ENCODE results near the gene RYR2. TPM values are rescaled to one million over a fixed set of nuclear protein-coding genes. Genes with fewer than 3 reads are reported as not detected.

RYR2 gene
- total RNA-seq, 4 donors from 2014 or later, result 1.2 to 7.0 (median 2.5) TPM

- in situ Hi-C loops (cut with MboI; ENCODE audit: low pct_ligation_motif_present in 1 of 4, low pct_unique_long_range_greater_than_20kb in 1 of 4, low sequenced_read_pairs in 3 of 4) (no loop called here), intact Hi-C loops (cut with DNase I; ENCODE audit: low total_unique reads) (no loop called here)
- no peak overlapping the region for H3K4me3 ChIP-seq
- H3K36me3 ChIP-seq, result no peaks in the 10 kb centered on the region
- WGBS, 2 donors (ENCODE audit: low coverage in 1 of 2), result 29 to 61% methylated on average over 1 to 3 of the region's 3 CpGs
- no peak for DNase-seq
- no peaks in the 10 kb centered on the region for H3K9me3 ChIP-seq
- H3K27me3 ChIP-seq, result no peaks in the 10 kb centered on the region
- no peak overlapping the region for H3K27ac ChIP-seq
- TF ChIP-seq POLR2AphosphoS5 (IDR thresholded peaks at IDR 0.05), result no peak
- TF ChIP-seq EP300 (IDR thresholded peaks at IDR 0.05; ENCODE audit: low read depth), result no peak
- no peak for TF ChIP-seq CTCF (IDR thresholded peaks at IDR 0.05)
- TF ChIP-seq POLR2A (IDR thresholded peaks at IDR 0.05), result no peak
- no peaks in the 10 kb centered on the region for H3K4me1 ChIP-seq
Measured at GRCh38 chr1:237065903-237066302, 23.9 kb downstream of the RYR2 start.

GRCh38 chr1:237070519-237070918 lies 28.5 kb downstream of the RYR2 start:
- in situ Hi-C loops (cut with MboI; ENCODE audit: low pct_ligation_motif_present in 1 of 4, low pct_unique_long_range_greater_than_20kb in 1 of 4, low sequenced_read_pairs in 3 of 4), result no loop called here
- 82% methylated on average over 2 of the region's 2 CpGs; no CpG with 5 or more reads in 1 of the 2 donors for WGBS, 2 donors (ENCODE audit: low coverage in 1 of 2)
- Histone ChIP-seq H3K9me3 (no peaks in the 10 kb centered on the region), H3K27ac (no peak overlapping the region), H3K36me3 (no peaks in the 10 kb centered on the region), H3K4me3 (no peak overlapping the region), H3K4me1 (no peaks in the 10 kb centered on the region), H3K27me3 (no peaks in the 10 kb centered on the region)
- TF ChIP-seq POLR2AphosphoS5 (IDR thresholded peaks at IDR 0.05) (no peak), POLR2A (IDR thresholded peaks at IDR 0.05) (no peak), CTCF (IDR thresholded peaks at IDR 0.05) (no peak), EP300 (IDR thresholded peaks at IDR 0.05; ENCODE audit: low read depth) (no peak)
- no peak for DNase-seq
- intact Hi-C loops (cut with DNase I; ENCODE audit: low total_unique reads), result no loop called here

GRCh38 chr1:237071641-237072420 lies 29.8 kb downstream of the RYR2 start:
- TF ChIP-seq EP300 (IDR thresholded peaks at IDR 0.05; ENCODE audit: low read depth) (no peak), POLR2A (IDR thresholded peaks at IDR 0.05) (no peak), CTCF (IDR thresholded peaks at IDR 0.05) (no peak), POLR2AphosphoS5 (IDR thresholded peaks at IDR 0.05) (no peak)
- WGBS, 2 donors (ENCODE audit: low coverage in 1 of 2), result 86% methylated on average over 22 of the region's 25 CpGs; no CpG with 5 or more reads in 1 of the 2 donors
- Histone ChIP-seq H3K27ac (no peak overlapping the region), H3K9me3 (no peaks in the 10 kb centered on the region), H3K4me1 (no peaks in the 10 kb centered on the region), H3K36me3 (no peaks in the 10 kb centered on the region), H3K4me3 (no peak overlapping the region), H3K27me3 (no peaks in the 10 kb centered on the region)
- in situ Hi-C loops (cut with MboI; ENCODE audit: low pct_ligation_motif_present in 1 of 4, low pct_unique_long_range_greater_than_20kb in 1 of 4, low sequenced_read_pairs in 3 of 4) (no loop called here), intact Hi-C loops (cut with DNase I; ENCODE audit: low total_unique reads) (no loop called here)
- DNase-seq, result no peak

GRCh38 chr1:237074371-237075117 lies 32.6 kb downstream of the RYR2 start:
- Histone ChIP-seq H3K9me3 (no peaks in the 10 kb centered on the region), H3K4me1 (no peaks in the 10 kb centered on the region), H3K27me3 (no peaks in the 10 kb centered on the region), H3K27ac (no peak overlapping the region), H3K36me3 (no peaks in the 10 kb centered on the region), H3K4me3 (no peak overlapping the region)
- DNase-seq, result no peak
- TF ChIP-seq EP300 (IDR thresholded peaks at IDR 0.05; ENCODE audit: low read depth) (no peak), CTCF (IDR thresholded peaks at IDR 0.05) (no peak), POLR2AphosphoS5 (IDR thresholded peaks at IDR 0.05) (no peak), POLR2A (IDR thresholded peaks at IDR 0.05) (no peak)
- in situ Hi-C loops (cut with MboI; ENCODE audit: low pct_ligation_motif_present in 1 of 4, low pct_unique_long_range_greater_than_20kb in 1 of 4, low sequenced_read_pairs in 3 of 4), result no loop called here
- intact Hi-C loops (cut with DNase I; ENCODE audit: low total_unique reads), result no loop called here
- WGBS, 2 donors (ENCODE audit: low coverage in 1 of 2), result 85 to 92% methylated on average over 4 to 11 of the region's 11 CpGs
